ENCODE results near the gene PCBP3.

The PCBP3 gene

DNA sequence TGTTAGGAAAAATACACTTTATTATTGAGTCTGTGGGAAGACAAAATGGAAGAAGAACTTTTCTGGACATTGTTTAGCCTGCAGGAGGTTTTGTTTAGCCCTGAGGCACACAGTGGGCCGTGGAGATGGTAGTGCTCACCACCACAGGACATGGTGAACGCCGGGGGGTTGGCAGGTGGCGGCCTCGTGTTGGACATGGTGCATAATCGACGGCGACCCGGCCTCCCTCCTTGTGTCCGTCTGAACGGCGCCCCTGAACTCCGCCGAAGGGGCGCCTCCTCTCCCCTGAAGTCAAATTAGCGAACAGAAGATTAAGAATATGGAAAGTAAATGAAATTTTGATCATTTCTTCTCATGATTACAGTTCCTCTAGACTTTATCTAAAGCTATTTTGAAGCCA, 126.4 kb downstream of the PCBP3 start:
- no CpG with 5 or more reads among the region's 16 CpGs for WGBS (ENCODE audit: extremely low coverage, insufficient coverage, insufficient read length)
- no peak overlapping the region for H2BK5ac ChIP-seq (ENCODE audit: low read depth, low read length, poor library complexity)
- no peaks in the 10 kb centered on the region for H3K9me3 ChIP-seq (ENCODE audit: insufficient read depth, low read depth, low read length)
- no peak overlapping the region for H2BK120ac ChIP-seq (ENCODE audit: insufficient read depth, low read length, poor library complexity)
- no peak overlapping the region for H2AFZ ChIP-seq (ENCODE audit: insufficient read depth, low read length, poor library complexity)
- no peak overlapping the region for H2BK12ac ChIP-seq (ENCODE audit: low read length)
- no peak overlapping the region for H3K4me2 ChIP-seq (ENCODE audit: low read length)
- no peaks in the 10 kb centered on the region for H3K4me1 ChIP-seq (ENCODE audit: control insufficient read depth in 1 of 2, insufficient read depth in 2 of 2, low read length in 2 of 2)
- H3K4me3 ChIP-seq (ENCODE audit: low read depth, low read length), result no peak overlapping the region
- H3K27ac ChIP-seq (ENCODE audit: low read depth, low read length), result no peak overlapping the region
- no peak overlapping the region for H3K18ac ChIP-seq (ENCODE audit: low read length)
- no peaks in the 10 kb centered on the region for H3K79me1 ChIP-seq (ENCODE audit: low read length)
- no peak overlapping the region for H4K12ac ChIP-seq (ENCODE audit: low read depth, low read length)
- no peaks in the 10 kb centered on the region for H3K36me3 ChIP-seq (ENCODE audit: control insufficient read depth in 1 of 2, insufficient read depth in 2 of 2, low read length in 2 of 2)
- no peaks in the 10 kb centered on the region for H3K79me2 ChIP-seq (ENCODE audit: control insufficient read depth, insufficient read depth, low read length, poor library complexity)
- DNase-seq, result no peak
- H2AK5ac ChIP-seq (ENCODE audit: low read length), result no peak overlapping the region
- H4K91ac ChIP-seq (ENCODE audit: low read depth, low read length), result no peak overlapping the region
- H3K9ac ChIP-seq (ENCODE audit: low read length), result no peak overlapping the region
- no peak overlapping the region for H3K23ac ChIP-seq (ENCODE audit: low read length)
- no peak overlapping the region for H3K14ac ChIP-seq (ENCODE audit: low read length)
- H3K4ac ChIP-seq (ENCODE audit: low read depth, low read length), result no peak overlapping the region
- H3K27me3 ChIP-seq (ENCODE audit: insufficient read depth, low read length), result no peaks in the 10 kb centered on the region
- no peak overlapping the region for H4K8ac ChIP-seq (ENCODE audit: low read depth, low read length)

DNA sequence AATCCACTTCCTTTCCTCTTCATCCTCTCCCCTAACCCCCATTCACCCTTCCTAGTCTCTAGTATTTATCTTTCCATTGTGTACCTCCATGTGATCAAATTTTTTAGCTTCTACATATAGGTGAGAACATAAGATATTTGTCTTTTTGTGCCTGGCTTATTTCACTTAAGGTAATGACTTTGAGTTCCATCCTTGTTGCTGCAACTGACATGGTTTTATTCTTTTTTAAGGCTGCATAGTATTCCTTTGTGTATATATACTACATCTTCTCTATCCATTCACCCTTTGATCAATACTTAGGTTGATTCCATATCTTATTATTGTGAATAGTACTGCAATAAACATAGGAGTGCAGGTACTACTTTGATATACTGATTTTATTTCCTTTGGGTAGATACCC, 128.7 kb downstream of the PCBP3 start:
- Histone ChIP-seq H2BK12ac (ENCODE audit: low read length) (no peak overlapping the region), H4K91ac (ENCODE audit: low read depth, low read length) (no peak overlapping the region), H3K36me3 (ENCODE audit: control insufficient read depth in 1 of 2, insufficient read depth in 2 of 2, low read length in 2 of 2) (no peaks in the 10 kb centered on the region)

DNA sequence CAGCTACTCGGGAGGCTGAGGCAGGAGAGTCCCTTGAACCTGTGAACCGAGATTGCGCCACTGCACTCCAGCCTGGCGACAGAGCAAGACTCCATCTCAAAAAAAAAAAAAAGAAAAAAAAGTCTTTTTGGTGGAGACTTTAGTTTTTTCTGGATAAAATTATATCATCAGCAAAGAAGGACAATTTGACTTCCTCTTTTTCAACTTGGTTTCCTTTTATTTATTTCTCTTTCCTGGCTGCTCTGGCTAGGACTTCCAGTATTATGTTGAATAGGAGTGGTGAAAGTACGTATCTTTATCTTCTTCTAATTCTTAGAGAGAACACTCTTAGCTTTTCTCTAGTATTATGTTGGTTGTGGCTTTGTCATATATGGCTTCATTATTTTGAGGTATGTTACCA, 130.8 kb downstream of the PCBP3 start:
- no peak overlapping the region for H3K18ac ChIP-seq (ENCODE audit: low read length)
- H4K91ac ChIP-seq (ENCODE audit: low read depth, low read length), result no peak overlapping the region
- no peak overlapping the region for H3K4ac ChIP-seq (ENCODE audit: low read depth, low read length)
- H3K14ac ChIP-seq (ENCODE audit: low read length), result no peak overlapping the region
- no peaks in the 10 kb centered on the region for H3K36me3 ChIP-seq (ENCODE audit: control insufficient read depth in 1 of 2, insufficient read depth in 2 of 2, low read length in 2 of 2)
- H2BK120ac ChIP-seq (ENCODE audit: insufficient read depth, low read length, poor library complexity), result no peak overlapping the region
- H3K79me2 ChIP-seq (ENCODE audit: control insufficient read depth, insufficient read depth, low read length, poor library complexity), result no peaks in the 10 kb centered on the region
- no peak overlapping the region for H2BK5ac ChIP-seq (ENCODE audit: low read depth, low read length, poor library complexity)
- no peaks in the 10 kb centered on the region for H3K27me3 ChIP-seq (ENCODE audit: insufficient read depth, low read length)
- H4K8ac ChIP-seq (ENCODE audit: low read depth, low read length), result no peak overlapping the region
- H2AFZ ChIP-seq (ENCODE audit: insufficient read depth, low read length, poor library complexity), result no peak overlapping the region
- no peak overlapping the region for H4K12ac ChIP-seq (ENCODE audit: low read depth, low read length)
- H3K27ac ChIP-seq (ENCODE audit: low read depth, low read length), result no peak overlapping the region
- no CpG with 5 or more reads among the region's 5 CpGs for WGBS (ENCODE audit: extremely low coverage, insufficient coverage, insufficient read length)
- DNase-seq, result no peak
- no peak overlapping the region for H2AK5ac ChIP-seq (ENCODE audit: low read length)
- no peaks in the 10 kb centered on the region for H3K4me1 ChIP-seq (ENCODE audit: control insufficient read depth in 1 of 2, insufficient read depth in 2 of 2, low read length in 2 of 2)
- no peak overlapping the region for H3K23ac ChIP-seq (ENCODE audit: low read length)
- peaks cover 11% of the 10 kb centered on the region for H3K9me3 ChIP-seq (ENCODE audit: insufficient read depth, low read depth, low read length)
- H3K4me2 ChIP-seq (ENCODE audit: low read length), result no peak overlapping the region
- no peaks in the 10 kb centered on the region for H3K79me1 ChIP-seq (ENCODE audit: low read length)
- no peak overlapping the region for H3K4me3 ChIP-seq (ENCODE audit: low read depth, low read length)
- no peak overlapping the region for H3K9ac ChIP-seq (ENCODE audit: low read length)
- H2BK12ac ChIP-seq (ENCODE audit: low read length), result no peak overlapping the region

More for the DNA sequence above, 128.7 kb downstream of the PCBP3 start:
- H2AK5ac ChIP-seq (ENCODE audit: low read length), result no peak overlapping the region
- no peak overlapping the region for H2BK120ac ChIP-seq (ENCODE audit: insufficient read depth, low read length, poor library complexity)
- no peak overlapping the region for H3K4ac ChIP-seq (ENCODE audit: low read depth, low read length)
- no peak overlapping the region for H3K27ac ChIP-seq (ENCODE audit: low read depth, low read length)
- H3K9me3 ChIP-seq (ENCODE audit: insufficient read depth, low read depth, low read length), result no peaks in the 10 kb centered on the region
- no peak overlapping the region for H3K9ac ChIP-seq (ENCODE audit: low read length)
- H2BK5ac ChIP-seq (ENCODE audit: low read depth, low read length, poor library complexity), result no peak overlapping the region
- H3K23ac ChIP-seq (ENCODE audit: low read length), result no peak overlapping the region
- no peak overlapping the region for H3K18ac ChIP-seq (ENCODE audit: low read length)
- H3K27me3 ChIP-seq (ENCODE audit: insufficient read depth, low read length), result no peaks in the 10 kb centered on the region
- no peak overlapping the region for H4K8ac ChIP-seq (ENCODE audit: low read depth, low read length)
- no peaks in the 10 kb centered on the region for H3K79me1 ChIP-seq (ENCODE audit: low read length)
- DNase-seq, result no peak
- H3K14ac ChIP-seq (ENCODE audit: low read length), result no peak overlapping the region
- H3K79me2 ChIP-seq (ENCODE audit: control insufficient read depth, insufficient read depth, low read length, poor library complexity), result no peaks in the 10 kb centered on the region
- no peak overlapping the region for H2AFZ ChIP-seq (ENCODE audit: insufficient read depth, low read length, poor library complexity)
- no peak overlapping the region for H3K4me2 ChIP-seq (ENCODE audit: low read length)
- H3K4me3 ChIP-seq (ENCODE audit: low read depth, low read length), result no peak overlapping the region
- H3K4me1 ChIP-seq (ENCODE audit: control insufficient read depth in 1 of 2, insufficient read depth in 2 of 2, low read length in 2 of 2), result no peaks in the 10 kb centered on the region
- no peak overlapping the region for H4K12ac ChIP-seq (ENCODE audit: low read depth, low read length)

DNA sequence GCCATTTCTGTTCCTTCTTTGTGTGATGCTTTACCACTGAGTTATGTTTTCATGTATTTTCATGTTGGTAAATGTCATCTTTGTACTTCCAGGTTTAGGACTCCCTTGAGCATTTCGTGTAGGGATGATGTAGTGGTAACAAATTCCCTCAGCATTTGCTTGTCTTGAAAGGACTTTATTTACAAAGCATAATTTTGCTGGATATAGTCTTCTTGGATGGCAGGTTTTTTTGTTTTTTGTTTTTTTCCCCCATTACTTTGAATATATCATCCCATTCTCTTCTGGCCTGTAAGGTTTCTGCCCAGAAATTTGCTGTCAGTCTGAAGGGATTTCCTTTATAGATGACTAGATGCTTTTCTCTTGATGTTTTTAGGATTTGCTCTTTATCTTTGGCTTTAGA, 133.4 kb downstream of the PCBP3 start:
- Histone ChIP-seq H3K14ac (ENCODE audit: low read length) (no peak overlapping the region), H2AFZ (ENCODE audit: insufficient read depth, low read length, poor library complexity) (no peak overlapping the region), H3K79me1 (ENCODE audit: low read length) (no peaks in the 10 kb centered on the region), H3K27ac (ENCODE audit: low read depth, low read length) (no peak overlapping the region), H3K4me1 (ENCODE audit: control insufficient read depth in 1 of 2, insufficient read depth in 2 of 2, low read length in 2 of 2) (no peaks in the 10 kb centered on the region), H4K8ac (ENCODE audit: low read depth, low read length) (no peak overlapping the region), H3K9ac (ENCODE audit: low read length) (no peak overlapping the region), H3K36me3 (ENCODE audit: control insufficient read depth in 1 of 2, insufficient read depth in 2 of 2, low read length in 2 of 2) (no peaks in the 10 kb centered on the region), H3K23ac (ENCODE audit: low read length) (no peak overlapping the region), H2BK5ac (ENCODE audit: low read depth, low read length, poor library complexity) (no peak overlapping the region), H3K4me2 (ENCODE audit: low read length) (no peak overlapping the region), H3K4me3 (ENCODE audit: low read depth, low read length) (no peak overlapping the region), H4K12ac (ENCODE audit: low read depth, low read length) (no peak overlapping the region), H2BK12ac (ENCODE audit: low read length) (no peak overlapping the region), H3K79me2 (ENCODE audit: control insufficient read depth, insufficient read depth, low read length, poor library complexity) (no peaks in the 10 kb centered on the region), H2BK120ac (ENCODE audit: insufficient read depth, low read length, poor library complexity) (no peak overlapping the region), H3K4ac (ENCODE audit: low read depth, low read length) (no peak overlapping the region), H3K18ac (ENCODE audit: low read length) (no peak overlapping the region), H4K91ac (ENCODE audit: low read depth, low read length) (no peak overlapping the region), H2AK5ac (ENCODE audit: low read length) (no peak overlapping the region), H3K9me3 (ENCODE audit: insufficient read depth, low read depth, low read length) (peaks cover 15% of the 10 kb centered on the region), H3K27me3 (ENCODE audit: insufficient read depth, low read length) (no peaks in the 10 kb centered on the region)
- no CpG with 5 or more reads among the region's 1 CpG for WGBS (ENCODE audit: extremely low coverage, insufficient coverage, insufficient read length)
- DNase-seq, result no peak
